PC-3 (cell line): ENCODE measurements around the gene SMNDC1. TPM values are rescaled to one million over a fixed set of nuclear protein-coding genes. Genes with fewer than 3 reads are reported as not detected.
"Not testable (repeated sequence)": the region's sequence is repeated elsewhere in the genome, so short reads cannot be mapped to it uniquely, and the experiment has no call there.

Source experiments
- ATAC-seq: fragments of 200-7000 bp; cut with Tn5 transposase; 2 replicates; pipeline ENCODE4 v1.9.1; 2020; ENCODE audit warnings: mild to moderate bottlenecking, moderate library complexity
- BruUV-seq: library from RNA; stranded (reverse); fragments of 400-500 nt; replicated peaks from 2 replicates; lab custom pipeline; 2021; lab: Mats Ljungman, UMichigan
- CTCF ChIA-PET: fragments of 300-600 bp; sonication (Branson Sonifier 250); formaldehyde crosslinking; loops from one replicate; lab custom pipeline; 2022; ENCODE audit warnings: antibody characterized with exemption; lab: Charles Lee
- POLR2A ChIA-PET: fragments of 300-600 bp; sonication (Branson Sonifier 250); formaldehyde crosslinking; loops from one replicate; lab custom pipeline; 2022; ENCODE audit warnings: antibody characterized with exemption; ENCODE audit not compliant: unreplicated experiment; lab: Charles Lee
- DNase-seq: peaks from one replicate; pipeline ENCODE4 v3.0.0-alpha.2; 2015
- H2AFZ ChIP-seq: fragments of 300-600 bp; sonication (generic); 2 replicates; pipeline ENCODE4 v1.6.0; 2016; ENCODE audit warnings: antibody characterized with exemption, low read length
- H3F3A ChIP-seq: fragments of 300-600 bp; sonication (generic); one replicate; pipeline ENCODE4 v1.6.0; 2017; ENCODE audit warnings: antibody characterized with exemption, low read length, control low read depth, mild to moderate bottlenecking; ENCODE audit not compliant: unreplicated experiment
- H3K27ac ChIP-seq: fragments of 300-600 bp; sonication (generic); 2 replicates; pipeline ENCODE4 v1.5.1; 2016; ENCODE audit warnings: mild to moderate bottlenecking, low read length
- H3K27me3 ChIP-seq: fragments of 300-600 bp; sonication (generic); 2 replicates; pipeline ENCODE4 v1.6.1; 2016; ENCODE audit warnings: low read length, mixed read lengths
- H3K36me3 ChIP-seq: fragments of 300-600 bp; sonication (generic); 2 replicates; pipeline ENCODE4 v1.6.1; 2016; ENCODE audit warnings: low read depth, mixed run types, low read length, mixed read lengths
- H3K4me1 ChIP-seq: fragments of 300-600 bp; sonication (generic); 2 replicates; pipeline ENCODE4 v1.5.1; 2016; ENCODE audit warnings: low read length; ENCODE audit not compliant: insufficient read depth
- H3K4me2 ChIP-seq: fragments of 300-600 bp; sonication (generic); 2 replicates; pipeline ENCODE4 v1.6.0; 2016; ENCODE audit warnings: low read length
- H3K4me3 ChIP-seq: fragments of 300-600 bp; sonication (generic); 2 replicates; pipeline ENCODE4 v1.5.1; 2016; ENCODE audit warnings: mild to moderate bottlenecking, low read length, mixed read lengths
- H3K79me2 ChIP-seq: fragments of 300-600 bp; sonication (generic); 2 replicates; pipeline ENCODE4 v1.6.1; 2017; ENCODE audit warnings: low read length, mixed read lengths
- H3K9ac ChIP-seq: fragments of 300-600 bp; sonication (generic); 2 replicates; pipeline ENCODE4 v1.6.0; 2016; ENCODE audit warnings: mild to moderate bottlenecking, low read length
- H3K9me2 ChIP-seq: fragments of 300-600 bp; sonication (generic); replicated peaks from 2 replicates; pipeline ENCODE4 v1.6.1; 2016; ENCODE audit warnings: mixed run types, low read length, mixed read lengths
- H3K9me3 ChIP-seq: fragments of 300-600 bp; sonication (generic); 2 replicates; pipeline ENCODE4 v1.6.1; 2016; ENCODE audit warnings: low read length, mixed read lengths
- H4K20me1 ChIP-seq: fragments of 300-600 bp; sonication (generic); 2 replicates; pipeline ENCODE4 v1.6.1; 2016; ENCODE audit warnings: low read length, mixed read lengths
- EZH2 ChIP-seq: fragments of 300-600 bp; sonication (generic); IDR thresholded peaks from one replicate; pipeline ENCODE4 v1.6.1; 2017; ENCODE audit warnings: antibody characterized with exemption, mild to moderate bottlenecking, low read length; ENCODE audit not compliant: unreplicated experiment
- EZH2phosphoT487 ChIP-seq: fragments of 300-600 bp; sonication (generic); IDR thresholded peaks from 2 replicates; pipeline ENCODE4 v1.6.1; 2018; ENCODE audit warnings: mild to moderate bottlenecking, antibody characterized with exemption, low read length, borderline replicate concordance
- intact Hi-C: fragments of 100-400 bp; cut with micrococcal nuclease; formaldehyde crosslinking; loops from 2 replicates; pipeline ENCODE4 v1.9.0; 2023
- total RNA-seq: library from RNA; depleted of rRNA; stranded (reverse); fragments of >200 nt; gene quantifications from 2 replicates; pipeline ENCODE4 v1.2.3, GENCODE V29; 2014
- TF ChIP-seq, protein P1 (sequence below): fragments of 300-600 bp; sonication (generic); conservative IDR thresholded peaks from 2 replicates; pipeline ENCODE4 v1.5.1; 2017; ENCODE audit warnings: antibody characterized with exemption, low read depth, mild to moderate bottlenecking, low read length

SMNDC1 gene
- total RNA-seq, 1 experiment from 2014 or later = 16.3 TPM

DNA sequence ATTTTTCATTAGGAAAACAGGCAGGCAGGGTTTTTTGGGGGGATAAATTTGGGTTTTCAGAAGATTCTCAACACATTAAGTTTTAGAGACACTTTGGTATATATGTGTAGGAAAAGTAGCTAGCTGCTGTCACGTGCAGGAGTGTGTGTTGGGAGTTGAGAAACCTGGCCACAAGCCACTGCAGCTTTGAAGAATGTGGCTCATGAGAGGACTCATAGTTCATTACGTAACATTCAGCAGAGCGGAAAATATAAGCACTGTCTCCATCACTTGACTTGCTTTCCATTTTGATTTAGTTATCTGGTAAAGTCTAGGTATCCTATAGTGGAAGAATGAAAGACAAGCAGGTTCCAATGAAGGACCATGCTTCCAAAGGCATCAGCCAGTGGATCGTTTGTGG, 31.2 kb downstream of the SMNDC1 start:
- H3K9ac ChIP-seq = no peak overlapping the region
- TF ChIP-seq EZH2phosphoT487 (no peak), EZH2 (no peak)
- TF ChIP-seq, protein P1, sequence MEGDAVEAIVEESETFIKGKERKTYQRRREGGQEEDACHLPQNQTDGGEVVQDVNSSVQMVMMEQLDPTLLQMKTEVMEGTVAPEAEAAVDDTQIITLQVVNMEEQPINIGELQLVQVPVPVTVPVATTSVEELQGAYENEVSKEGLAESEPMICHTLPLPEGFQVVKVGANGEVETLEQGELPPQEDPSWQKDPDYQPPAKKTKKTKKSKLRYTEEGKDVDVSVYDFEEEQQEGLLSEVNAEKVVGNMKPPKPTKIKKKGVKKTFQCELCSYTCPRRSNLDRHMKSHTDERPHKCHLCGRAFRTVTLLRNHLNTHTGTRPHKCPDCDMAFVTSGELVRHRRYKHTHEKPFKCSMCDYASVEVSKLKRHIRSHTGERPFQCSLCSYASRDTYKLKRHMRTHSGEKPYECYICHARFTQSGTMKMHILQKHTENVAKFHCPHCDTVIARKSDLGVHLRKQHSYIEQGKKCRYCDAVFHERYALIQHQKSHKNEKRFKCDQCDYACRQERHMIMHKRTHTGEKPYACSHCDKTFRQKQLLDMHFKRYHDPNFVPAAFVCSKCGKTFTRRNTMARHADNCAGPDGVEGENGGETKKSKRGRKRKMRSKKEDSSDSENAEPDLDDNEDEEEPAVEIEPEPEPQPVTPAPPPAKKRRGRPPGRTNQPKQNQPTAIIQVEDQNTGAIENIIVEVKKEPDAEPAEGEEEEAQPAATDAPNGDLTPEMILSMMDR = no peak
- DNase-seq (peak; percentile 35), ATAC-seq (no peak)
- H2AFZ ChIP-seq = no peak overlapping the region
- ChIA-PET CTCF (no interaction called here), POLR2A (no interaction called here)
- H3K4me2 ChIP-seq = no peak overlapping the region
- no peaks in the 10 kb centered on the region for H3K9me3 ChIP-seq
- no peaks in the 10 kb centered on the region for H4K20me1 ChIP-seq
- no peaks in the 10 kb centered on the region for H3K27me3 ChIP-seq
- intact Hi-C loops = no loop called here
- no peak overlapping the region for H3K27ac ChIP-seq
- H3K4me1 ChIP-seq = no peaks in the 10 kb centered on the region
- H3K9me2 ChIP-seq = no peaks in the 10 kb centered on the region
- H3K4me3 ChIP-seq = no peak overlapping the region
- no TSS peak for BruUV-seq
- H3K36me3 ChIP-seq = no peaks in the 10 kb centered on the region
- H3K79me2 ChIP-seq = no peaks in the 10 kb centered on the region
- no peaks in the 10 kb centered on the region for H3F3A ChIP-seq

DNA sequence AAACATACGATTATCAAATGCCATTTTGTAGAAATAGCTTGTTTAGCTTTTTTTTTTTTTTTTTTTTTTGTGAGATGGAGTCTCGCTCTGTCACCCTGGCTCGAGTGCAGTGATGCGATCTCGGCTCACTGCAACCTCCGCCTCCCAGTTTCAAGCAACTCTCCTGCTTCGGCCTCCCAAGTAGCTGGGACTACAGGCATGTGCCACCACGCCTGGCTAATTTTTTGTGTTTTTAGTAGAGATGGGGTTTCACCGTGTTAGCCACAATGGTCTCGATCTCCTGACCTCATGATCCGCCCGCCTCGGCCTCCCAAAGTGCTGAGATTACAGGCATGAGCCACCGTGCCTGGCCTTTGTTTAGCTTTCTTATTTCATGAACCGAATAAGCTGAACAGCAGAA, 31.7 kb downstream of the SMNDC1 start:
- POLR2A ChIA-PET, ATAC-seq, H3K27me3 ChIP-seq, H3F3A ChIP-seq, H3K9me2 ChIP-seq, H3K9ac ChIP-seq, H3K9me3 ChIP-seq, H3K4me1 ChIP-seq, H3K36me3 ChIP-seq, H3K4me2 ChIP-seq, CTCF ChIA-PET, H3K79me2 ChIP-seq, H3K4me3 ChIP-seq, BruUV-seq, H4K20me1 ChIP-seq, H3K27ac ChIP-seq, H2AFZ ChIP-seq, intact Hi-C loops, DNase-seq: not testable (repeated sequence)

DNA sequence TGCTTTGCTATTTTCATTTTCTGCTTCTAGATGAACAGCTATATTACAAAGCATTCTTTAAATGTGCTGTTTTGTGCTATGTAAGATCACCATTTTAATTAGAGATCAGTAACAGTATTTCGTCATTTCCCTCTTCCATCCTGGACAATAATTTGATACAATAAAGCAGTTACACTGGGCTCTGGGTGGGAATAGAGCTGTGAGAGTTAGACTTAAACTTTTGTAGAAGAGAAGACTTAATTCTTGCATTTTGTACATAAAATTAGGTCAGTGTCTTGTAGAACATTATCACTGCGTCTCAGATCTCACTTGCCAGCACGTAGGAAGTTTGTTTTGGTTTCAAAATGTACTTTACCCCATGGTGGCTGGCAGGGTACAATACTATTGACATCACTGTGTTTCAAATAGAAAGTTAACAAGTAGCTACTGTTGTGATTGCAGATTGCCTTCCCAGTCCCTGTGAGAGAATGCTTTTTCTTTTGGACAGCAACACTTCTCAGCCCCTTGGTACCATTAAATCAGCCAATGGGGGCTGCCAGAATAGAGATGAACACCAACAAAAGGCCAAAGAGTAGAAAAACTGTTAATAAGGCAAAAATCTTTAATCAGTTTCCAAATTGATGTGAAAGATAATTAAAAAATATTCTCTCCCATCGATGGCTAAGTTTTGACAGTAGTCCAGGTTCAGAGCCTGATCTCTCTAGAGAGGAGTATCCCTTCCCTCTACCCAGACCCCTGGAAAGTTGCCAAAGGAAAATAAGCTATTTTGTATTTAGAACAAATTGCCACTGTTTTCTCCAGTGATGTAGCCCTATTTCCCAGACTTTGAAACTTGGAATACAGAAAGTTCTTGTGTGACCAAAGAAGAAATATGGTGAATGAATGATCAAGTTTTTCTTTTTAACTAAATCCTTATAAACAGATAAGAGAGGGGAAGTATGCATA, 35.1 kb downstream of the SMNDC1 start:
- DNase-seq = no peak
- H3K9me3 ChIP-seq = no peaks in the 10 kb centered on the region
- POLR2A ChIA-PET = interaction anchor here (0.7 kb wide), 1 partner anchor 222 kb away, joined by 3 read pairs; no protein-coding TSS in a partner anchor
- no peak overlapping the region for H3K4me2 ChIP-seq
- H3K36me3 ChIP-seq = no peaks in the 10 kb centered on the region
- no peaks in the 10 kb centered on the region for H3F3A ChIP-seq
- H3K27me3 ChIP-seq = no peaks in the 10 kb centered on the region
- no peak overlapping the region for H2AFZ ChIP-seq
- no peaks in the 10 kb centered on the region for H4K20me1 ChIP-seq
- no peaks in the 10 kb centered on the region for H3K4me1 ChIP-seq
- no peak overlapping the region for H3K9ac ChIP-seq
- TF ChIP-seq EZH2 = no peak
- TF ChIP-seq EZH2phosphoT487 = no peak
- TF ChIP-seq, protein P1 = no peak
- intact Hi-C loops = no loop called here
- no TSS peak for BruUV-seq
- H3K79me2 ChIP-seq = no peaks in the 10 kb centered on the region
- H3K9me2 ChIP-seq = no peaks in the 10 kb centered on the region
- no peak overlapping the region for H3K4me3 ChIP-seq
- CTCF ChIA-PET = no interaction called here
- no peak for ATAC-seq
- no peak overlapping the region for H3K27ac ChIP-seq
